HTERT RPE-1 (cell line): Measurements from ENCODE around the gene RNF128.

Experiments used
- in situ Hi-C: fragments of 300-500 bp; cut with MboI; formaldehyde crosslinking; loops from 4 replicates; pipeline ENCODE4 v1.14.3; 2020; ENCODE audit warnings: low sequenced_read_pairs

RNF128 gene

GRCh38 chrX:106726485-106727437 lies at the start of gene RNF128:
Gene RNF128, plus strand, starts transcription at chrX:106726701. Its CDS starts 213 bp downstream, at chrX:106726914.
- in situ Hi-C loops, result no loop called here

- in situ Hi-C loops, result no loop called here
Measured at GRCh38 chrX:106680716-106681115, 45.8 kb upstream of the RNF128 start.

- in situ Hi-C loops, result no loop called here
Measured at GRCh38 chrX:106684207-106684606, 42.3 kb upstream of the RNF128 start.

- in situ Hi-C loops, result no loop called here
Measured at GRCh38 chrX:106692425-106693065, 34.0 kb upstream of the RNF128 start.

- in situ Hi-C loops, result no loop called here
Measured at GRCh38 chrX:106696502-106696901, 30.0 kb upstream of the RNF128 start.

GRCh38 chrX:106698693-106699092 lies 27.8 kb upstream of the RNF128 start:
- in situ Hi-C loops, result no loop called here

GRCh38 chrX:106702636-106703035 lies 23.9 kb upstream of the RNF128 start:
- in situ Hi-C loops, result no loop called here

- in situ Hi-C loops, result no loop called here
Measured at GRCh38 chrX:106706466-106706865, 20.0 kb upstream of the RNF128 start.

- in situ Hi-C loops, result no loop called here
Measured at GRCh38 chrX:106707771-106708454, 18.6 kb upstream of the RNF128 start.

GRCh38 chrX:106710771-106711170 lies 15.7 kb upstream of the RNF128 start:
- in situ Hi-C loops, result no loop called here

- in situ Hi-C loops, result no loop called here
Measured at GRCh38 chrX:106711375-106711774, 15.1 kb upstream of the RNF128 start.

GRCh38 chrX:106716004-106716403 lies 10.5 kb upstream of the RNF128 start:
- in situ Hi-C loops, result no loop called here

- in situ Hi-C loops, result no loop called here
Measured at GRCh38 chrX:106716463-106716862, 10.0 kb upstream of the RNF128 start.

GRCh38 chrX:106718709-106719108 lies 7.8 kb upstream of the RNF128 start:
- in situ Hi-C loops, result no loop called here

GRCh38 chrX:106725931-106726330 lies 570 bp upstream of the RNF128 start:
- in situ Hi-C loops, result no loop called here

- in situ Hi-C loops, result no loop called here
Measured at GRCh38 chrX:106728337-106728736, 1.8 kb downstream of the RNF128 start.

GRCh38 chrX:106730401-106730800 lies 3.9 kb downstream of the RNF128 start:
- in situ Hi-C loops, result no loop called here

- in situ Hi-C loops, result no loop called here
Measured at GRCh38 chrX:106731590-106731989, 5.1 kb downstream of the RNF128 start.

- in situ Hi-C loops, result no loop called here
Measured at GRCh38 chrX:106734827-106735226, 8.3 kb downstream of the RNF128 start.

GRCh38 chrX:106740193-106740780 lies 13.8 kb downstream of the RNF128 start:
- in situ Hi-C loops, result no loop called here

- in situ Hi-C loops, result no loop called here
Measured at GRCh38 chrX:106742193-106742592, 15.7 kb downstream of the RNF128 start.
